HG02610 (cell line): ENCODE measurements around the gene RPL9.
"Not testable (repeated sequence)": the region's sequence is repeated elsewhere in the genome, so short reads cannot be mapped to it uniquely, and the experiment has no call there.

Source experiments
- ATAC-seq: cut with Tn5 transposase; IDR thresholded peaks from one replicate; pipeline ENCODE4 v1.9.1; 2021; ENCODE audit warnings: mild to moderate bottlenecking, moderate library complexity; ENCODE audit not compliant: unreplicated experiment

RPL9 gene

GRCh38 chr4:39427520-39428114 is 31.1 kb downstream of the RPL9 start:
- ATAC-seq = no peak

GRCh38 chr4:39426728-39427127 is 32.0 kb downstream of the RPL9 start:
- ATAC-seq = no peak

GRCh38 chr4:39425297-39425696 is 33.4 kb downstream of the RPL9 start:
- not testable (repeated sequence) for ATAC-seq

GRCh38 chr4:39422247-39422646 is 36.5 kb downstream of the RPL9 start:
- no peak for ATAC-seq

GRCh38 chr4:39415678-39416283 is 42.9 kb downstream of the RPL9 start:
- no peak for ATAC-seq

GRCh38 chr4:39411561-39411960 is 47.2 kb downstream of the RPL9 start:
- not testable (repeated sequence) for ATAC-seq

- no peak for ATAC-seq
Measured at GRCh38 chr4:39410415-39410814, 48.3 kb downstream of the RPL9 start.

GRCh38 chr4:39407584-39407885 is 51.2 kb downstream of the RPL9 start:
- ATAC-seq = no peak

GRCh38 chr4:39406763-39407583 is 51.7 kb downstream of the RPL9 start, which contains the start of gene KLB:
Gene KLB, plus strand, starts transcription at chr4:39406930. Its CDS starts 20 bp downstream, at chr4:39406950.
- ATAC-seq = no peak
